A673 (cell line): ENCODE measurements around the gene APAF1. TPM values are rescaled to one million over a fixed set of nuclear protein-coding genes. Genes with fewer than 3 reads are reported as not detected.

ENCODE experiments used
- BruUV-seq: library from RNA; stranded (reverse); fragments of 400-500 nt; replicated peaks from 2 replicates; lab custom pipeline; 2021; lab: Mats Ljungman, UMichigan
- CTCF ChIA-PET: fragments of 300-600 bp; sonication (Branson Sonifier 250); formaldehyde crosslinking; loops from one replicate; lab custom pipeline; 2022; ENCODE audit warnings: antibody characterized with exemption; lab: Charles Lee
- POLR2A ChIA-PET: fragments of 300-600 bp; sonication (Branson Sonifier 250); formaldehyde crosslinking; loops from one replicate; lab custom pipeline; 2022; ENCODE audit warnings: antibody characterized with exemption; ENCODE audit not compliant: low non-redundant PET; lab: Charles Lee
- DNase-seq: peaks from one replicate; pipeline ENCODE4 v3.0.0-alpha.2; 2015; ENCODE audit warnings: low spot score
- H3K27ac ChIP-seq: fragments of 200-600 bp; sonication (generic); 2 replicates; pipeline ENCODE4 v1.5.1; 2016; ENCODE audit warnings: mixed run types, low read depth, mild to moderate bottlenecking, mixed read lengths, antibody characterized with exemption, low read length; ENCODE audit not compliant: poor library complexity, severe bottlenecking
- H3K27me3 ChIP-seq: fragments of 200-600 bp; sonication (generic); replicated peaks from 2 replicates; pipeline ENCODE4 v1.6.1; 2017; ENCODE audit warnings: mixed run types, low read depth, mild to moderate bottlenecking, mixed read lengths, antibody characterized with exemption, low read length; ENCODE audit not compliant: insufficient read depth, poor library complexity
- H3K36me3 ChIP-seq: fragments of 200-600 bp; sonication (generic); 2 replicates; pipeline ENCODE4 v1.6.1; 2016; ENCODE audit warnings: mixed run types, mild to moderate bottlenecking, mixed read lengths, antibody characterized with exemption, low read length; ENCODE audit not compliant: insufficient read depth, poor library complexity, severe bottlenecking
- H3K4me1 ChIP-seq: fragments of 200-600 bp; sonication (generic); 2 replicates; pipeline ENCODE4 v1.6.1; 2017; ENCODE audit warnings: mixed run types, mild to moderate bottlenecking, mixed read lengths, antibody characterized with exemption, low read length; ENCODE audit not compliant: insufficient read depth, poor library complexity, severe bottlenecking
- H3K4me3 ChIP-seq: fragments of 200-600 bp; sonication (generic); 2 replicates; pipeline ENCODE4 v1.5.1; 2016; ENCODE audit warnings: low read depth, mixed run types, mild to moderate bottlenecking, mixed read lengths, low read length; ENCODE audit not compliant: poor library complexity, severe bottlenecking
- H3K9me3 ChIP-seq: fragments of 200-600 bp; sonication (generic); 2 replicates; pipeline ENCODE4 v1.6.1; 2016; ENCODE audit warnings: mixed run types, low read depth, mild to moderate bottlenecking, mixed read lengths, antibody characterized with exemption, low read length; ENCODE audit not compliant: poor library complexity, severe bottlenecking
- EZH2 ChIP-seq: fragments of 200-600 bp; sonication (generic); IDR thresholded peaks from 2 replicates; pipeline ENCODE4 v1.6.1; 2017; ENCODE audit warnings: borderline replicate concordance, low read depth, mild to moderate bottlenecking, mixed read lengths, antibody characterized with exemption, low read length; ENCODE audit not compliant: poor library complexity, severe bottlenecking
- intact Hi-C: fragments of 100-400 bp; cut with micrococcal nuclease; formaldehyde crosslinking; loops from one replicate; pipeline ENCODE4 v1.10.0; 2022; ENCODE audit not compliant: unreplicated experiment
- total RNA-seq: library from RNA; stranded (reverse); gene quantifications from 2 replicates; pipeline ENCODE4 v1.2.3, GENCODE V29; 2021
- TF ChIP-seq, protein P1 (sequence below): fragments of 300-800, 200-600 bp; sonication (generic); conservative IDR thresholded peaks from 2 replicates; pipeline ENCODE4 v1.5.1; 2017; ENCODE audit warnings: low read depth, mild to moderate bottlenecking, antibody characterized with exemption, low read length, moderate library complexity, mixed read lengths

APAF1 gene
- total RNA-seq, 1 experiment from 2014 or later, result 24.2 TPM

DNA sequence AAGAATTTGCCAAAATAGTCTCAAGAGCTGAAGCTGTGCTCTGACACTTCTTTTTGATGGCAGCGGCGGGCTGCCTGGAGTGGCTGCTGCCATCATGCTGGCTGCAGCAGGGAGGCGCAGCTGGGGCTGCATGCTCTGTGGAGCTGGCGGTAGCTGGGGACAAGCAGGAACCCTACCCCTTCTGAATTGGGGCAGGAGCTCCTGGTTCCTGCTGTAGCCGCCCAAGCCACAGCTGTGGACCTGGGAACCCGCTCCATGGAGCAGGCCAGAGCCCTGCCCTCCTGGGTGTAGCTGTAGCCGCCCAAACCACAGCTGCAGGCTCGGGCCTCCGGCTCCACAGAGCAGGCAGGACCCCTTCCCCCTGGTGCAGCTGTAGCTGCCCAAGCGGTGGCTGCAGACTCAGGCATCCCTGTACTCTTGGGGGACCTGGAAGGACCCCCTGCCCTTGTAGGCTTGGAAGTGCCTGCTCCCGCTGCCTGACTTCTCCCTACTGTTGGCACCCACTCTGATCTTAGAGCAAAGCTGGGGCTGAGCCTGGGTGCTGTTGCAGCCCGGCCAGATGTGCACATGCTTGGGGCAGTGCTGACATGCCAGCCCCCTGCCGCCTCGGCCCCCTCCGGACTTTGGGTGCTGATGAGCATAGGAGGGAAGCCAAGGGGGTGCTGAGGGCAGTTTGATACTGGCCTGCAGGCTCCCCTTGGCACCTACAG is 33.3 kb downstream of the APAF1 start:
- H3K27ac ChIP-seq, result no peak overlapping the region
- no peak for DNase-seq
- no peaks in the 10 kb centered on the region for H3K9me3 ChIP-seq
- ChIA-PET CTCF (no interaction called here), POLR2A (no interaction called here)
- no peaks in the 10 kb centered on the region for H3K4me1 ChIP-seq
- H3K4me3 ChIP-seq, result no peak overlapping the region
- BruUV-seq, result no TSS peak
- TF ChIP-seq EZH2, result no peak
- TF ChIP-seq, protein P1, sequence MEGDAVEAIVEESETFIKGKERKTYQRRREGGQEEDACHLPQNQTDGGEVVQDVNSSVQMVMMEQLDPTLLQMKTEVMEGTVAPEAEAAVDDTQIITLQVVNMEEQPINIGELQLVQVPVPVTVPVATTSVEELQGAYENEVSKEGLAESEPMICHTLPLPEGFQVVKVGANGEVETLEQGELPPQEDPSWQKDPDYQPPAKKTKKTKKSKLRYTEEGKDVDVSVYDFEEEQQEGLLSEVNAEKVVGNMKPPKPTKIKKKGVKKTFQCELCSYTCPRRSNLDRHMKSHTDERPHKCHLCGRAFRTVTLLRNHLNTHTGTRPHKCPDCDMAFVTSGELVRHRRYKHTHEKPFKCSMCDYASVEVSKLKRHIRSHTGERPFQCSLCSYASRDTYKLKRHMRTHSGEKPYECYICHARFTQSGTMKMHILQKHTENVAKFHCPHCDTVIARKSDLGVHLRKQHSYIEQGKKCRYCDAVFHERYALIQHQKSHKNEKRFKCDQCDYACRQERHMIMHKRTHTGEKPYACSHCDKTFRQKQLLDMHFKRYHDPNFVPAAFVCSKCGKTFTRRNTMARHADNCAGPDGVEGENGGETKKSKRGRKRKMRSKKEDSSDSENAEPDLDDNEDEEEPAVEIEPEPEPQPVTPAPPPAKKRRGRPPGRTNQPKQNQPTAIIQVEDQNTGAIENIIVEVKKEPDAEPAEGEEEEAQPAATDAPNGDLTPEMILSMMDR, result no peak
- intact Hi-C loops, result no loop called here
- no peaks in the 10 kb centered on the region for H3K27me3 ChIP-seq
- peaks cover 12% of the 10 kb centered on the region for H3K36me3 ChIP-seq

DNA sequence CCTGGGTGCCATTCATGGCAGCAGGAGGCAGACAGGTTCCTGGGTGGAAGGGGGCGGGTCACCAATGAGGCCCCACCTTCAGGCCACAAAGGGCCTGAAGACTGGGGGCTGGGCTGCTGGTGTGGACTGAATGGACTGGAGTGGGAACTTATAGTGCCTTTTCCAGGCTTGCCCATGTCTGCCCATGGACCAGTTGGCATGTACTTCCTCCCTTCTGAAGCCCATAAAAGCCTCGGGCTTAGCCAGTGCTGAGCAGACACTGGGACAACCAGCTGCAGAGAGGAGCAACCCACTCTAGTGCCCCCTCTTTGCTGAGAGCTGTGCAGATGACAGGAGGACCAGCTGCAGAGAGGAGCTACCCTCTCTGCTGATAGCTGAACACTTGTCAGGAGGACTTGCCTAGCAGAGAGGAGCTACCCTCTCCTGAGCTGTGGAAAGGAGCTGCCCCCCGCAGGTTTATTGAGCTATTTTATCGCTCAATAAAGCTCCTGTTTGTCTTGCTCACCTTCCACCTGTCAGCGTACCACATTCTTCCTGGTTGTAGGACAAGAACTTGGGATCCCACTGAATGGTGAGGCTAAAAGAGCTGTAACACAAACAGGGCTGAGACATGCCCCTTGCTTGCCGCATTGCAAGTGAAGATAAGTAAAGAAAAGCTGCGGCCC is 34.0 kb downstream of the APAF1 start:
- ChIA-PET POLR2A (no interaction called here), CTCF (no interaction called here)
- Histone ChIP-seq H3K4me3 (no peak overlapping the region), H3K27ac (no peak overlapping the region), H3K36me3 (peaks cover 14% of the 10 kb centered on the region), H3K9me3 (no peaks in the 10 kb centered on the region), H3K27me3 (no peaks in the 10 kb centered on the region), H3K4me1 (no peaks in the 10 kb centered on the region)
- DNase-seq, result no peak
- BruUV-seq, result no TSS peak
- intact Hi-C loops, result no loop called here
- TF ChIP-seq, protein P1, result no peak
- TF ChIP-seq EZH2, result no peak

DNA sequence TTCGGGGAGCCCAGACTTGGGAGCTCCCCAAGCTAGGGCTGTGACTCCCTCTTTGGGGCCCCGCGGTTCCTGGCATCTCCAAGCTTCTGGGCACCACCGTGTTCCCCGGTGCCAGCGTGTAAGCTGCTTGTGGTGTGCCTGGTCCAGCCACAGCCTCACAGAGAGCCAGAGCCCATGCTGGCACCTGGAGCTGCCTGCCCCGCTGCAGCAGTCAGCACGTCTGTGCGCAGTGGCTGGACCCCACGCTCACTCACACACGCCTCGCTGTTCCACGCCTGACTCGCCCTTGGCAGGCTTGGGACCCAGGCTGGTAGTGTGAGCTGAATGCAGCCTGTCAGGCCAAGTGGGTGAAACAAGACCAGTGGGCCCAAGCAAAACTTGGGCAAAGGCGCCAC is 34.5 kb downstream of the APAF1 start:
- intact Hi-C loops, result no loop called here
- Histone ChIP-seq H3K27me3 (no peaks in the 10 kb centered on the region), H3K9me3 (no peaks in the 10 kb centered on the region), H3K27ac (no peak overlapping the region), H3K36me3 (peaks cover 14% of the 10 kb centered on the region), H3K4me3 (no peak overlapping the region), H3K4me1 (no peaks in the 10 kb centered on the region)
- BruUV-seq, result no TSS peak
- no peak for DNase-seq
- TF ChIP-seq EZH2, result no peak
- TF ChIP-seq, protein P1, result no peak
- ChIA-PET POLR2A (no interaction called here), CTCF (no interaction called here)
